HG03039 (cell line): ENCODE results near the gene PHACTR1.

Source experiments
- ATAC-seq: cut with Tn5 transposase; IDR thresholded peaks from one replicate; pipeline ENCODE4 v1.9.1; 2021; ENCODE audit warnings: mild to moderate bottlenecking, moderate library complexity; ENCODE audit not compliant: unreplicated experiment

Gene PHACTR1

GRCh38 chr6:13248584-13248985 is 532.0 kb downstream of the PHACTR1 start:
- ATAC-seq: no peak

- ATAC-seq: no peak
Measured at GRCh38 chr6:13248994-13249393, 532.4 kb downstream of the PHACTR1 start.

- no peak for ATAC-seq
Measured at GRCh38 chr6:13249817-13250216, 533.2 kb downstream of the PHACTR1 start.

GRCh38 chr6:13250703-13251102 is 534.1 kb downstream of the PHACTR1 start:
- ATAC-seq: no peak

GRCh38 chr6:13251242-13251641 is 534.7 kb downstream of the PHACTR1 start:
- ATAC-seq: no peak

- no peak for ATAC-seq
Measured at GRCh38 chr6:13252790-13253189, 536.2 kb downstream of the PHACTR1 start.

- no peak for ATAC-seq
Measured at GRCh38 chr6:13253272-13253671, 536.7 kb downstream of the PHACTR1 start.

- ATAC-seq: no peak
Measured at GRCh38 chr6:13256266-13257001, 539.9 kb downstream of the PHACTR1 start.

- peak; percentile 37 for ATAC-seq
Measured at GRCh38 chr6:13259393-13259792, 542.8 kb downstream of the PHACTR1 start.

- ATAC-seq: no peak
Measured at GRCh38 chr6:13260101-13260598, 543.6 kb downstream of the PHACTR1 start.

- ATAC-seq: no peak
Measured at GRCh38 chr6:13260831-13261230, 544.3 kb downstream of the PHACTR1 start.

- ATAC-seq: peak; percentile 42
Measured at GRCh38 chr6:13261464-13261994, 545.0 kb downstream of the PHACTR1 start.

- no peak for ATAC-seq
Measured at GRCh38 chr6:13262302-13263230, 546.0 kb downstream of the PHACTR1 start.

- no peak for ATAC-seq
Measured at GRCh38 chr6:13263669-13264068, 547.1 kb downstream of the PHACTR1 start.

- ATAC-seq: no peak
Measured at GRCh38 chr6:13267142-13267651, 550.6 kb downstream of the PHACTR1 start.

- no peak for ATAC-seq
Measured at GRCh38 chr6:13268913-13269518, 552.4 kb downstream of the PHACTR1 start.

- ATAC-seq: peak; percentile 44
Measured at GRCh38 chr6:13272131-13273046, 555.8 kb downstream of the PHACTR1 start.

GRCh38 chr6:13273202-13273930 is 556.8 kb downstream of the PHACTR1 start:
- ATAC-seq: no peak
